ENCODE measurements around the gene DSG2. TPM values are rescaled to one million over a fixed set of nuclear protein-coding genes. Genes with fewer than 3 reads are reported as not detected.

DSG2 gene
- total and polyA plus RNA-seq, 5 experiments from 2014 or later = 0.08 to 0.30 (median 0.13) TPM; not detected in 1

- Mint-ChIP-seq H3K27me3 (peaks cover 0 to 18% (median 2%) of the 10 kb centered on the region in 5 donors), H3K4me1 (no peaks in the 10 kb centered on the region), H3K9me3 (no peaks in the 10 kb centered on the region), H3K36me3 (no peaks in the 10 kb centered on the region), H3K27ac (no peak overlapping the region), H3K4me3 (no peak overlapping the region)
- POLR2A ChIA-PET = no interaction called here
- no peak for ATAC-seq
- DNase-seq = no peak
These were observed 92.6 kb downstream of the DSG2 start for GRCh38 chr18:31590570-31590969.

GRCh38 chr18:31591113-31591512, 93.1 kb downstream of the DSG2 start:
- POLR2A ChIA-PET = no interaction called here
- Mint-ChIP-seq H3K27ac (no peak overlapping the region), H3K4me1 (no peaks in the 10 kb centered on the region), H3K27me3 (peaks cover 0 to 18% (median 2%) of the 10 kb centered on the region in 5 donors), H3K4me3 (no peak overlapping the region), H3K9me3 (no peaks in the 10 kb centered on the region), H3K36me3 (no peaks in the 10 kb centered on the region)
- no peak for DNase-seq
- ATAC-seq = no peak

DNA sequence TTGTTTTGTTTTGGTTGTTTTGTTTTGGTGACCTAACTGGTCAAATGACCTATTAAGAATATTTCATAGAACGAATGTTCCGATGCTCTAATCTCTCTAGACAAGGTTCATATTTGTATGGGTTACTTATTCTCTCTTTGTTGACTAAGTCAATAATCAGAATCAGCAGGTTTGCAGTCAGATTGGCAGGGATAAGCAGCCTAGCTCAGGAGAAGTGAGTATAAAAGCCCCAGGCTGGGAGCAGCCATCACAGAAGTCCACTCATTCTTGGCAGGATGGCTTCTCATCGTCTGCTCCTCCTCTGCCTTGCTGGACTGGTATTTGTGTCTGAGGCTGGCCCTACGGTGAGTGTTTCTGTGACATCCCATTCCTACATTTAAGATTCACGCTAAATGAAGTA, 93.7 kb downstream of the DSG2 start, which contains the start of gene TTR:
TTR (plus strand) TSS at position 250 of the 400 bp plus-strand sequence; CDS start at position 276, 26 bp downstream.
- ATAC-seq = no peak
- H3K27ac Mint-ChIP-seq = peak within 1 kb of the TSS in 1 of 10 donors; percentile 42
- no peaks in the 10 kb centered on the region for H3K9me3 Mint-ChIP-seq
- H3K4me1 Mint-ChIP-seq = no peaks in the 10 kb centered on the region
- DNase-seq = no peak
- H3K27me3 Mint-ChIP-seq = peaks cover 0 to 20% (median 2%) of the 10 kb centered on the region in 5 donors
- H3K36me3 Mint-ChIP-seq = no peaks in the 10 kb centered on the region
- no peak within 1 kb of the TSS for H3K4me3 Mint-ChIP-seq
- POLR2A ChIA-PET = no interaction called here

- POLR2A ChIA-PET = no interaction called here
- Mint-ChIP-seq H3K4me1 (no peaks in the 10 kb centered on the region), H3K4me3 (no peak overlapping the region), H3K27ac (peak overlapping the region in 1 of 10 donors; percentile 42), H3K27me3 (peaks cover 0 to 22% (median 2%) of the 10 kb centered on the region in 5 donors), H3K36me3 (no peaks in the 10 kb centered on the region), H3K9me3 (no peaks in the 10 kb centered on the region)
- DNase-seq = no peak
- no peak for ATAC-seq
These were observed 94.7 kb downstream of the DSG2 start for GRCh38 chr18:31592506-31593157.

DNA sequence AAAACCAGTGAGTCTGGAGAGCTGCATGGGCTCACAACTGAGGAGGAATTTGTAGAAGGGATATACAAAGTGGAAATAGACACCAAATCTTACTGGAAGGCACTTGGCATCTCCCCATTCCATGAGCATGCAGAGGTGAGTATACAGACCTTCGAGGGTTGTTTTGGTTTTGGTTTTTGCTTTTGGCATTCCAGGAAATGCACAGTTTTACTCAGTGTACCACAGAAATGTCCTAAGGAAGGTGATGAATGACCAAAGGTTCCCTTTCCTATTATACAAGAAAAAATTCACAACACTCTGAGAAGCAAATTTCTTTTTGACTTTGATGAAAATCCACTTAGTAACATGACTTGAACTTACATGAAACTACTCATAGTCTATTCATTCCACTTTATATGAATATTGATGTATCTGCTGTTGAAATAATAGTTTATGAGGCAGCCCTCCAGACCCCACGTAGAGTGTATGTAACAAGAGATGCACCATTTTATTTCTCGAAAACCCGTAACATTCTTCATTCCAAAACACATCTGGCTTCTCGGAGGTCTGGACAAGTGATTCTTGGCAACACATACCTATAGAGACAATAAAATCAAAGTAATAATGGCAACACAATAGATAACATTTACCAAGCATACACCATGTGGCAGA, 97.3 kb downstream of the DSG2 start:
- Mint-ChIP-seq H3K36me3 (no peaks in the 10 kb centered on the region), H3K9me3 (no peaks in the 10 kb centered on the region), H3K4me3 (no peak overlapping the region), H3K27me3 (peaks cover 0 to 27% (median 4%) of the 10 kb centered on the region in 5 donors), H3K27ac (no peak overlapping the region), H3K4me1 (no peaks in the 10 kb centered on the region)
- no peak for ATAC-seq
- POLR2A ChIA-PET = no interaction called here
- DNase-seq = no peak

DNA sequence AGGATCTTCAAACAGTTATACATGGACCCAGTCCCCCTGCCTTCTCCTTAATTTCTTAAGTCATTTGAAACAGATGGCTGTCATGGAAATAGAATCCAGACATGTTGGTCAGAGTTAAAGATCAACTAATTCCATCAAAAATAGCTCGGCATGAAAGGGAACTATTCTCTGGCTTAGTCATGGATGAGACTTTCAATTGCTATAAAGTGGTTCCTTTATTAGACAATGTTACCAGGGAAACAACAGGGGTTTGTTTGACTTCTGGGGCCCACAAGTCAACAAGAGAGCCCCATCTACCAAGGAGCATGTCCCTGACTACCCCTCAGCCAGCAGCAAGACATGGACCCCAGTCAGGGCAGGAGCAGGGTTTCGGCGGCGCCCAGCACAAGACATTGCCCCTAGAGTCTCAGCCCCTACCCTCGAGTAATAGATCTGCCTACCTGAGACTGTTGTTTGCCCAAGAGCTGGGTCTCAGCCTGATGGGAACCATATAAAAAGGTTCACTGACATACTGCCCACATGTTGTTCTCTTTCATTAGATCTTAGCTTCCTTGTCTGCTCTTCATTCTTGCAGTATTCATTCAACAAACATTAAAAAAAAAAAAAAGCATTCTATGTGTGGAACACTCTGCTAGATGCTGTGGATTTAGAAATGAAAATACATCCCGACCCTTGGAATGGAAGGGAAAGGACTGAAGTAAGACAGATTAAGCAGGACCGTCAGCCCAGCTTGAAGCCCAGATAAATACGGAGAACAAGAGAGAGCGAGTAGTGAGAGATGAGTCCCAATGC, 98.3 kb downstream of the DSG2 start:
- H3K27ac Mint-ChIP-seq = no peak overlapping the region
- DNase-seq (no peak), ATAC-seq (no peak)
- peaks cover 0 to 20% (median 2%) of the 10 kb centered on the region in 5 donors for H3K27me3 Mint-ChIP-seq
- no peaks in the 10 kb centered on the region for H3K36me3 Mint-ChIP-seq
- POLR2A ChIA-PET = no interaction called here
- no peaks in the 10 kb centered on the region for H3K4me1 Mint-ChIP-seq
- H3K9me3 Mint-ChIP-seq = no peaks in the 10 kb centered on the region
- no peak overlapping the region for H3K4me3 Mint-ChIP-seq

- DNase-seq (no peak), ATAC-seq (no peak)
- peaks cover 0 to 12% (median 2%) of the 10 kb centered on the region in 5 donors for H3K27me3 Mint-ChIP-seq
- no peaks in the 10 kb centered on the region for H3K36me3 Mint-ChIP-seq
- POLR2A ChIA-PET = no interaction called here
- H3K9me3 Mint-ChIP-seq = no peaks in the 10 kb centered on the region
- H3K4me1 Mint-ChIP-seq = no peaks in the 10 kb centered on the region
- no peak overlapping the region for H3K27ac Mint-ChIP-seq
- no peak overlapping the region for H3K4me3 Mint-ChIP-seq
These were observed 100.2 kb downstream of the DSG2 start for GRCh38 chr18:31598021-31598805.

Other genes with a start within 250 kb of the DSG2 start
- not detected for gene DSG1, start 180.0 kb upstream of the DSG2 start, total RNA-seq
- not detected for gene DSG1, start 180.0 kb upstream of the DSG2 start, polyA plus RNA-seq
- gene DSG4, start 121.4 kb upstream of the DSG2 start, total RNA-seq = not detected
- gene DSG4, start 121.4 kb upstream of the DSG2 start, polyA plus RNA-seq = not detected
- gene DSG3, start 50.4 kb upstream of the DSG2 start, total RNA-seq = not detected
- not detected for gene DSG3, start 50.4 kb upstream of the DSG2 start, polyA plus RNA-seq
- gene TTR, start 93.7 kb downstream of the DSG2 start, total RNA-seq = not detected
- not detected for gene TTR, start 93.7 kb downstream of the DSG2 start, polyA plus RNA-seq
- gene B4GALT6, start 186.4 kb downstream of the DSG2 start, total RNA-seq = under 1 TPM in 1 of 2 experiments, not detected in 1; 0.47 TPM
- under 1 TPM in 2 of 3 donors, not detected in 1; 0.17 to 0.20 TPM for gene B4GALT6, start 186.4 kb downstream of the DSG2 start, polyA plus RNA-seq

Measured in naive thymus-derived CD8-positive, alpha-beta T cell (primary cell).